A673 (cell line): ENCODE data around the gene HSD17B13. TPM values are rescaled to one million over a fixed set of nuclear protein-coding genes. Genes with fewer than 3 reads are reported as not detected.

Experiments
- BruUV-seq: library from RNA; stranded (reverse); fragments of 400-500 nt; replicated peaks from 2 replicates; lab custom pipeline; 2021; lab: Mats Ljungman, UMichigan
- CTCF ChIA-PET: fragments of 300-600 bp; sonication (Branson Sonifier 250); formaldehyde crosslinking; loops from one replicate; lab custom pipeline; 2022; ENCODE audit warnings: antibody characterized with exemption; lab: Charles Lee
- POLR2A ChIA-PET: fragments of 300-600 bp; sonication (Branson Sonifier 250); formaldehyde crosslinking; loops from one replicate; lab custom pipeline; 2022; ENCODE audit warnings: antibody characterized with exemption; ENCODE audit not compliant: low non-redundant PET; lab: Charles Lee
- DNase-seq: peaks from one replicate; pipeline ENCODE4 v3.0.0-alpha.2; 2015; ENCODE audit warnings: low spot score
- H3K27ac ChIP-seq: fragments of 200-600 bp; sonication (generic); 2 replicates; pipeline ENCODE4 v1.5.1; 2016; ENCODE audit warnings: mixed run types, low read depth, mild to moderate bottlenecking, mixed read lengths, antibody characterized with exemption, low read length; ENCODE audit not compliant: poor library complexity, severe bottlenecking
- H3K27me3 ChIP-seq: fragments of 200-600 bp; sonication (generic); replicated peaks from 2 replicates; pipeline ENCODE4 v1.6.1; 2017; ENCODE audit warnings: mixed run types, low read depth, mild to moderate bottlenecking, mixed read lengths, antibody characterized with exemption, low read length; ENCODE audit not compliant: insufficient read depth, poor library complexity
- H3K36me3 ChIP-seq: fragments of 200-600 bp; sonication (generic); 2 replicates; pipeline ENCODE4 v1.6.1; 2016; ENCODE audit warnings: mixed run types, mild to moderate bottlenecking, mixed read lengths, antibody characterized with exemption, low read length; ENCODE audit not compliant: insufficient read depth, poor library complexity, severe bottlenecking
- H3K4me1 ChIP-seq: fragments of 200-600 bp; sonication (generic); 2 replicates; pipeline ENCODE4 v1.6.1; 2017; ENCODE audit warnings: mixed run types, mild to moderate bottlenecking, mixed read lengths, antibody characterized with exemption, low read length; ENCODE audit not compliant: insufficient read depth, poor library complexity, severe bottlenecking
- H3K4me3 ChIP-seq: fragments of 200-600 bp; sonication (generic); 2 replicates; pipeline ENCODE4 v1.5.1; 2016; ENCODE audit warnings: low read depth, mixed run types, mild to moderate bottlenecking, mixed read lengths, low read length; ENCODE audit not compliant: poor library complexity, severe bottlenecking
- H3K9me3 ChIP-seq: fragments of 200-600 bp; sonication (generic); 2 replicates; pipeline ENCODE4 v1.6.1; 2016; ENCODE audit warnings: mixed run types, low read depth, mild to moderate bottlenecking, mixed read lengths, antibody characterized with exemption, low read length; ENCODE audit not compliant: poor library complexity, severe bottlenecking
- EZH2 ChIP-seq: fragments of 200-600 bp; sonication (generic); IDR thresholded peaks from 2 replicates; pipeline ENCODE4 v1.6.1; 2017; ENCODE audit warnings: borderline replicate concordance, low read depth, mild to moderate bottlenecking, mixed read lengths, antibody characterized with exemption, low read length; ENCODE audit not compliant: poor library complexity, severe bottlenecking
- intact Hi-C: fragments of 100-400 bp; cut with micrococcal nuclease; formaldehyde crosslinking; loops from one replicate; pipeline ENCODE4 v1.10.0; 2022; ENCODE audit not compliant: unreplicated experiment
- total RNA-seq: library from RNA; stranded (reverse); gene quantifications from 2 replicates; pipeline ENCODE4 v1.2.3, GENCODE V29; 2021
- TF ChIP-seq, protein P1 (sequence below): fragments of 300-800, 200-600 bp; sonication (generic); conservative IDR thresholded peaks from 2 replicates; pipeline ENCODE4 v1.5.1; 2017; ENCODE audit warnings: low read depth, mild to moderate bottlenecking, antibody characterized with exemption, low read length, moderate library complexity, mixed read lengths

Gene HSD17B13
- total RNA-seq, 1 experiment from 2014 or later = not detected

DNA sequence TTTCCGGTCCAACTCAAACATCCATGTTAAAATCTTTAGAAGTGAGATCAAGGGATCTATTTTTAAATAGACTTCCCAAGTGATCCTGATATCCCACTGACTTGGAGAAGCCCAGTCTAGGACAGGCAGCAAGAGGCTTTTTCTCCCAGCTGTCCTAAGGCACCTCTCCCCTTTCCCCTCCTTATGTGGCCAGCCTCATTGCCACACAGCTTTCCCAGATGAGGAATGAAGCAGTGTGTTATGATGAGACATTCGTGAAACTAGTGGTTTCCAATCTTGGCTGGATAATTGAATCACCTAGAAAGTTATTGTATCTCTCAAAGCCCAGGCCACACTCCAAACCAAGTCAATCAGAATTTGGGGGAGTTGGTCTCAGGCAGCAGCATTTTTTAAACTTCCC lies 16.8 kb upstream of the HSD17B13 start:
- TF ChIP-seq, protein P1, sequence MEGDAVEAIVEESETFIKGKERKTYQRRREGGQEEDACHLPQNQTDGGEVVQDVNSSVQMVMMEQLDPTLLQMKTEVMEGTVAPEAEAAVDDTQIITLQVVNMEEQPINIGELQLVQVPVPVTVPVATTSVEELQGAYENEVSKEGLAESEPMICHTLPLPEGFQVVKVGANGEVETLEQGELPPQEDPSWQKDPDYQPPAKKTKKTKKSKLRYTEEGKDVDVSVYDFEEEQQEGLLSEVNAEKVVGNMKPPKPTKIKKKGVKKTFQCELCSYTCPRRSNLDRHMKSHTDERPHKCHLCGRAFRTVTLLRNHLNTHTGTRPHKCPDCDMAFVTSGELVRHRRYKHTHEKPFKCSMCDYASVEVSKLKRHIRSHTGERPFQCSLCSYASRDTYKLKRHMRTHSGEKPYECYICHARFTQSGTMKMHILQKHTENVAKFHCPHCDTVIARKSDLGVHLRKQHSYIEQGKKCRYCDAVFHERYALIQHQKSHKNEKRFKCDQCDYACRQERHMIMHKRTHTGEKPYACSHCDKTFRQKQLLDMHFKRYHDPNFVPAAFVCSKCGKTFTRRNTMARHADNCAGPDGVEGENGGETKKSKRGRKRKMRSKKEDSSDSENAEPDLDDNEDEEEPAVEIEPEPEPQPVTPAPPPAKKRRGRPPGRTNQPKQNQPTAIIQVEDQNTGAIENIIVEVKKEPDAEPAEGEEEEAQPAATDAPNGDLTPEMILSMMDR = no peak
- no peak for TF ChIP-seq EZH2
- Histone ChIP-seq H3K9me3 (no peaks in the 10 kb centered on the region), H3K4me3 (no peak overlapping the region), H3K36me3 (no peaks in the 10 kb centered on the region), H3K4me1 (no peaks in the 10 kb centered on the region), H3K27ac (no peak overlapping the region), H3K27me3 (no peaks in the 10 kb centered on the region)
- CTCF ChIA-PET = no interaction called here
- BruUV-seq = no TSS peak
- intact Hi-C loops = no loop called here
- POLR2A ChIA-PET = no interaction called here
- no peak for DNase-seq

DNA sequence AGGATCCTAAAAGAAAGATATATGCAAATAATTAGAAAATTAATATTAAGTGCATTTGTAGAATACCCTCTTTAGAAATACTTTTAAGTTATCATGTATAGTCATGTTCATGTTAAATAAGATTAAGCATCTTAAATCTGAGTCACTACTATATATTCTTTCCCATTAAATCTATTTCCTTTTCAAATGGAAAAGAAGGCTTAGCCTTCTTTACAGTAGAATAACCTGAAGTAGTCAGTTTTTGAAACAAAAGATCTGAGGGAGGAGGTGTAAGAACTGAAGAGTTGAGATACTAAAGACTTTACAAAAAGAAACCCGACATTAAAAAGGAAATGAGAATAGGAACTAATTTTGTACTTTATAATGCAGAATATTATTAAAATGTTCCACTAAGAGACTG lies 14.7 kb upstream of the HSD17B13 start:
- CTCF ChIA-PET = no interaction called here
- POLR2A ChIA-PET = no interaction called here
- peak; percentile 0 for DNase-seq
- Histone ChIP-seq H3K36me3 (no peaks in the 10 kb centered on the region), H3K4me3 (no peak overlapping the region), H3K27me3 (no peaks in the 10 kb centered on the region), H3K4me1 (no peaks in the 10 kb centered on the region), H3K27ac (no peak overlapping the region), H3K9me3 (peaks cover 7% of the 10 kb centered on the region)
- no TSS peak for BruUV-seq
- intact Hi-C loops = no loop called here
- TF ChIP-seq, protein P1 = no peak
- TF ChIP-seq EZH2 = no peak

DNA sequence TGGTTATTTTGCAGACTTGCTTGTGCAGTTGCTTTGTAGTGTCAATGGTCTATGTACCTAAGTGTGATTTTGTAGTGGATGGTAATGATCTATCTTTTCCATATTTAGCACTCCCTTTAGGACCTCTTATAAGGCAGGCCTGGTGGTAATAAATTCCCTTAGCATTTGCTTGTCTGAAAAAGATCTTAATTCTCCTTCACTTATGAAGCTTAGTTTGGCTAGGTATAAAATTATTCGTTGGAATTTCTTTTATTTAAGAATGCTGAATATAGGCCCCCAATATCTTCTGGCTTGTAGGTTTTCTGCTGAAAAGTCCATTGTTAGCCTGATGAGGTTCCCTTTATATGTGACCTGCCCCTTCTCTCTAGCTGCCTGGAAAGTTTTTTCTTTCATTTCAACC lies 10.6 kb upstream of the HSD17B13 start:
- no peaks in the 10 kb centered on the region for H3K27me3 ChIP-seq
- CTCF ChIA-PET = no interaction called here
- no peaks in the 10 kb centered on the region for H3K4me1 ChIP-seq
- H3K36me3 ChIP-seq = no peaks in the 10 kb centered on the region
- intact Hi-C loops = no loop called here
- no TSS peak for BruUV-seq
- POLR2A ChIA-PET = no interaction called here
- H3K9me3 ChIP-seq = peaks cover 7% of the 10 kb centered on the region
- H3K27ac ChIP-seq = no peak overlapping the region
- no peak for DNase-seq
- H3K4me3 ChIP-seq = no peak overlapping the region
- TF ChIP-seq, protein P1 = no peak
- no peak for TF ChIP-seq EZH2
